GM23338 (cell line): ENCODE measurements around the gene VAV3. TPM values are rescaled to one million over a fixed set of nuclear protein-coding genes. Genes with fewer than 3 reads are reported as not detected.

Source experiments
- ATAC-seq: fragments of 200-7000 bp; cut with Tn5 transposase; 3 replicates; pipeline ENCODE4 v1.9.1; 2020
- DNase-seq: peaks from one replicate; pipeline ENCODE4 v3.0.0-alpha.2; 2015; ENCODE audit warnings: low spot score
- H2AFZ ChIP-seq: fragments of 200-600 bp; sonication (generic); 2 replicates; pipeline ENCODE4 v1.8.0; 2016; ENCODE audit warnings: antibody characterized with exemption, mild to moderate bottlenecking, moderate library complexity
- H3F3A ChIP-seq: fragments of 200-600 bp; sonication (generic); replicated peaks from 2 replicates; pipeline ENCODE4 v1.8.0; 2017; ENCODE audit warnings: antibody characterized with exemption, mixed run types, low read depth
- H3K27ac ChIP-seq: fragments of 200-600 bp; sonication (generic); 2 replicates; pipeline ENCODE4 v1.6.1; 2016; ENCODE audit warnings: low read depth
- H3K27me3 ChIP-seq: fragments of 200-600 bp; sonication (generic); 2 replicates; pipeline ENCODE4 v1.8.0; 2016; ENCODE audit warnings: mild to moderate bottlenecking, mixed run types, moderate library complexity; ENCODE audit not compliant: insufficient read depth
- H3K36me3 ChIP-seq: fragments of 200-600 bp; sonication (generic); 2 replicates; pipeline ENCODE4 v1.8.0; 2016; ENCODE audit warnings: mild to moderate bottlenecking; ENCODE audit not compliant: insufficient read depth
- H3K4me1 ChIP-seq: fragments of 200-600 bp; sonication (generic); 2 replicates; pipeline ENCODE4 v1.8.0; 2016; ENCODE audit warnings: mild to moderate bottlenecking, moderate library complexity; ENCODE audit not compliant: insufficient read depth
- H3K4me2 ChIP-seq: fragments of 200-600 bp; sonication (generic); 2 replicates; pipeline ENCODE4 v1.7.1; 2017; ENCODE audit warnings: mixed run types
- H3K4me3 ChIP-seq: fragments of 200-600 bp; sonication (generic); 2 replicates; pipeline ENCODE4 v1.6.1; 2016; ENCODE audit warnings: mixed run types
- H3K79me2 ChIP-seq: fragments of 200-600 bp; sonication (generic); replicated peaks from 2 replicates; pipeline ENCODE4 v1.8.0; 2017; ENCODE audit warnings: mild to moderate bottlenecking; ENCODE audit not compliant: insufficient read depth
- H3K9me2 ChIP-seq: fragments of 200-600 bp; sonication (generic); 2 replicates; pipeline ENCODE4 v1.8.0; 2017; ENCODE audit not compliant: insufficient read depth
- H4K20me1 ChIP-seq: fragments of 200-600 bp; sonication (generic); replicated peaks from 2 replicates; pipeline ENCODE4 v1.8.0; 2017; ENCODE audit warnings: mild to moderate bottlenecking; ENCODE audit not compliant: insufficient read depth
- H3K27ac Mint-ChIP-seq: 2 replicates; pipeline ENCODE4 v1.8.0; 2020; ENCODE audit warnings: inconsistent platforms, mild to moderate bottlenecking, moderate library complexity, mixed read lengths
- H3K27me3 Mint-ChIP-seq: 3 replicates; pipeline ENCODE4 v1.8.0; 2022; ENCODE audit warnings: low read depth, mild to moderate bottlenecking, moderate library complexity, mixed read lengths, inconsistent platforms; ENCODE audit not compliant: insufficient read depth, poor library complexity
- H3K36me3 Mint-ChIP-seq: 3 replicates; pipeline ENCODE4 v1.8.0; 2021; ENCODE audit warnings: low read depth, mild to moderate bottlenecking, inconsistent platforms, moderate library complexity, mixed read lengths
- H3K4me1 Mint-ChIP-seq: 3 replicates; pipeline ENCODE4 v1.8.0; 2020; ENCODE audit warnings: mild to moderate bottlenecking, inconsistent platforms, mixed read lengths
- H3K4me3 Mint-ChIP-seq: 3 replicates; pipeline ENCODE4 v1.8.0; 2021; ENCODE audit warnings: moderate library complexity, mild to moderate bottlenecking, inconsistent platforms, mixed read lengths
- H3K9me3 Mint-ChIP-seq: 3 replicates; pipeline ENCODE4 v1.8.0; 2020; ENCODE audit warnings: moderate library complexity, mild to moderate bottlenecking, inconsistent platforms, mixed read lengths
- EZH2 ChIP-seq: fragments of 200-600 bp; sonication (generic); IDR thresholded peaks from one replicate; pipeline ENCODE4 v1.8.0; 2017; ENCODE audit warnings: antibody characterized with exemption, mild to moderate bottlenecking, low read depth; ENCODE audit not compliant: unreplicated experiment
- JUNB ChIP-seq: IDR thresholded peaks from one replicate; pipeline ENCODE4 v1.6.1; 2016; ENCODE audit warnings: antibody characterized with exemption; ENCODE audit not compliant: unreplicated experiment
- STAT1 ChIP-seq: IDR thresholded peaks from one replicate; pipeline ENCODE4 v1.6.1; 2016; ENCODE audit warnings: antibody characterized with exemption; ENCODE audit not compliant: unreplicated experiment
- ZNF114 ChIP-seq: fragments of 250-450 bp; sonication (Bioruptor Pico); IDR thresholded peaks from 2 replicates; pipeline ENCODE4 v1.5.0; 2020; ENCODE audit warnings: mild to moderate bottlenecking, moderate library complexity
- polyA plus RNA-seq: library from polyadenylated mRNA; unstranded; fragments of >200 nt; fragmentation: Nextera tagmentation; extraction: Ambion mirVana; gene quantifications from 2 replicates; pipeline ENCODE4 v1.2.1, GENCODE V29; 2016
- total RNA-seq: library from RNA; depleted of rRNA; stranded (reverse); fragments of >200 nt; shearing (Covaris generic); gene quantifications from 2 replicates; pipeline ENCODE4 v1.2.3, GENCODE V29; 2014
- TF ChIP-seq, protein P1 (sequence below): fragments of 250-450 bp; sonication (Bioruptor Pico); IDR thresholded peaks from 2 replicates; pipeline ENCODE4 v1.5.0; 2020; ENCODE audit warnings: mild to moderate bottlenecking, moderate library complexity
- TF ChIP-seq, protein P2 (sequence below): IDR thresholded peaks from one replicate; pipeline ENCODE4 v1.6.1; 2018; ENCODE audit warnings: antibody characterized with exemption; ENCODE audit not compliant: unreplicated experiment
- TF ChIP-seq, protein P3 (sequence below): IDR thresholded peaks from 2 replicates; pipeline ENCODE4 v1.6.1; 2016; ENCODE audit warnings: antibody characterized with exemption

The VAV3 gene
- total and polyA plus RNA-seq, 2 experiments from 2014 or later, result 3.0 to 11.3 TPM

DNA sequence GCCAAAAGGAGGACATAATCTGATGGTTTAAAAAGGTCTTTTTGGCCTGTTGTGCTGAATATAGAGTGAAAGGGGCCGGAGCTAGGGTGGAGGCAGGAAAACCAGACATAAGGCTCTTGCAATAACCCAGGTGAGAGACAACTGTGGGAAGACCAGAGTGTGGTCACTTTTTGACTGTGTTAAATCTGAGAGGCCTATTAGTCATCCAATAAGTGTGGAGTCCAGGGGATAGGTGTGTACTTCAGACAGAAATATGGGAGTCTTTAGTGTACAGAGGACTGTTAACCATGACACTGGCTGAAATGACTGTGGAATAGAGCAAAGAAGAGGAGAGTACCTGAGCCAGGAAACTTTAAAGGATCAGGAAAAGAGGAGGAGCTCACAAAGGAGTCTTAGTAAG, 89.3 kb downstream of the VAV3 start:
- Mint-ChIP-seq H3K4me3 (no peak overlapping the region), H3K27me3 (peaks cover 2% of the 10 kb centered on the region), H3K36me3 (peaks cover 1% of the 10 kb centered on the region), H3K9me3 (peaks cover under 1% of the 10 kb centered on the region), H3K27ac (no peak overlapping the region; the same call in 1 of the 2 replicates), H3K4me1 (peaks cover 30% of the 10 kb centered on the region)
- H3F3A ChIP-seq, result no peaks in the 10 kb centered on the region
- no peaks in the 10 kb centered on the region for H4K20me1 ChIP-seq
- H3K4me2 ChIP-seq, result no peak overlapping the region
- TF ChIP-seq, protein P1, sequence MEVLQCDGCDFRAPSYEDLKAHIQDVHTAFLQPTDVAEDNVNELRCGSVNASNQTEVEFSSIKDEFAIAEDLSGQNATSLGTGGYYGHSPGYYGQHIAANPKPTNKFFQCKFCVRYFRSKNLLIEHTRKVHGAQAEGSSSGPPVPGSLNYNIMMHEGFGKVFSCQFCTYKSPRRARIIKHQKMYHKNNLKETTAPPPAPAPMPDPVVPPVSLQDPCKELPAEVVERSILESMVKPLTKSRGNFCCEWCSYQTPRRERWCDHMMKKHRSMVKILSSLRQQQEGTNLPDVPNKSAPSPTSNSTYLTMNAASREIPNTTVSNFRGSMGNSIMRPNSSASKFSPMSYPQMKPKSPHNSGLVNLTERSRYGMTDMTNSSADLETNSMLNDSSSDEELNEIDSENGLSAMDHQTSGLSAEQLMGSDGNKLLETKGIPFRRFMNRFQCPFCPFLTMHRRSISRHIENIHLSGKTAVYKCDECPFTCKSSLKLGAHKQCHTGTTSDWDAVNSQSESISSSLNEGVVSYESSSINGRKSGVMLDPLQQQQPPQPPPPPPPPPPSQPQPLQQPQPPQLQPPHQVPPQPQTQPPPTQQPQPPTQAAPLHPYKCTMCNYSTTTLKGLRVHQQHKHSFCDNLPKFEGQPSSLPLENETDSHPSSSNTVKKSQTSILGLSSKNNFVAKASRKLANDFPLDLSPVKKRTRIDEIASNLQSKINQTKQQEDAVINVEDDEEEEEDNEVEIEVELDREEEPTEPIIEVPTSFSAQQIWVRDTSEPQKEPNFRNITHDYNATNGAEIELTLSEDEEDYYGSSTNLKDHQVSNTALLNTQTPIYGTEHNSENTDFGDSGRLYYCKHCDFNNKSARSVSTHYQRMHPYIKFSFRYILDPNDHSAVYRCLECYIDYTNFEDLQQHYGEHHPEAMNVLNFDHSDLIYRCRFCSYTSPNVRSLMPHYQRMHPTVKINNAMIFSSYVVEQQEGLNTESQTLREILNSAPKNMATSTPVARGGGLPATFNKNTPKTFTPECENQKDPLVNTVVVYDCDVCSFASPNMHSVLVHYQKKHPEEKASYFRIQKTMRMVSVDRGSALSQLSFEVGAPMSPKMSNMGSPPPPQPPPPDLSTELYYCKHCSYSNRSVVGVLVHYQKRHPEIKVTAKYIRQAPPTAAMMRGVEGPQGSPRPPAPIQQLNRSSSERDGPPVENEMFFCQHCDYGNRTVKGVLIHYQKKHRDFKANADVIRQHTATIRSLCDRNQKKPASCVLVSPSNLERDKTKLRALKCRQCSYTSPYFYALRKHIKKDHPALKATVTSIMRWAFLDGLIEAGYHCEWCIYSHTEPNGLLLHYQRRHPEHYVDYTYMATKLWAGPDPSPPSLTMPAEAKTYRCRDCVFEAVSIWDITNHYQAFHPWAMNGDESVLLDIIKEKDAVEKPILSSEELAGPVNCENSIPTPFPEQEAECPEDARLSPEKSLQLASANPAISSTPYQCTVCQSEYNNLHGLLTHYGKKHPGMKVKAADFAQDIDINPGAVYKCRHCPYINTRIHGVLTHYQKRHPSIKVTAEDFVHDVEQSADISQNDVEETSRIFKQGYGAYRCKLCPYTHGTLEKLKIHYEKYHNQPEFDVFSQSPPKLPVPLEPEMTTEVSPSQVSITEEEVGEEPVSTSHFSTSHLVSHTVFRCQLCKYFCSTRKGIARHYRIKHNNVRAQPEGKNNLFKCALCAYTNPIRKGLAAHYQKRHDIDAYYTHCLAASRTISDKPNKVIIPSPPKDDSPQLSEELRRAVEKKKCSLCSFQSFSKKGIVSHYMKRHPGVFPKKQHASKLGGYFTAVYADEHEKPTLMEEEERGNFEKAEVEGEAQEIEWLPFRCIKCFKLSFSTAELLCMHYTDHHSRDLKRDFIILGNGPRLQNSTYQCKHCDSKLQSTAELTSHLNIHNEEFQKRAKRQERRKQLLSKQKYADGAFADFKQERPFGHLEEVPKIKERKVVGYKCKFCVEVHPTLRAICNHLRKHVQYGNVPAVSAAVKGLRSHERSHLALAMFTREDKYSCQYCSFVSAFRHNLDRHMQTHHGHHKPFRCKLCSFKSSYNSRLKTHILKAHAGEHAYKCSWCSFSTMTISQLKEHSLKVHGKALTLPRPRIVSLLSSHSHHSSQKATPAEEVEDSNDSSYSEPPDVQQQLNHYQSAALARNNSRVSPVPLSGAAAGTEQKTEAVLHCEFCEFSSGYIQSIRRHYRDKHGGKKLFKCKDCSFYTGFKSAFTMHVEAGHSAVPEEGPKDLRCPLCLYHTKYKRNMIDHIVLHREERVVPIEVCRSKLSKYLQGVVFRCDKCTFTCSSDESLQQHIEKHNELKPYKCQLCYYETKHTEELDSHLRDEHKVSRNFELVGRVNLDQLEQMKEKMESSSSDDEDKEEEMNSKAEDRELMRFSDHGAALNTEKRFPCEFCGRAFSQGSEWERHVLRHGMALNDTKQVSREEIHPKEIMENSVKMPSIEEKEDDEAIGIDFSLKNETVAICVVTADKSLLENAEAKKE (CRISPR knock-in tag), result no peak
- TF ChIP-seq STAT1 (no peak), ZNF114 (no peak), JUNB (no peak)
- H3K79me2 ChIP-seq, result no peaks in the 10 kb centered on the region
- H3K36me3 ChIP-seq, result no peaks in the 10 kb centered on the region
- DNase-seq (no peak), ATAC-seq (no peak)
- H3K27ac ChIP-seq, result no peak overlapping the region
- H3K27me3 ChIP-seq, result no peaks in the 10 kb centered on the region
- no peak overlapping the region for H3K4me3 ChIP-seq
- 0 out of 2 replicates have a peak, but pooled peaks cover 4% of the 10 kb centered on the region for H3K9me2 ChIP-seq
- H3K4me1 ChIP-seq, result peaks cover 12% of the 10 kb centered on the region
- H2AFZ ChIP-seq, result no peak overlapping the region

DNA sequence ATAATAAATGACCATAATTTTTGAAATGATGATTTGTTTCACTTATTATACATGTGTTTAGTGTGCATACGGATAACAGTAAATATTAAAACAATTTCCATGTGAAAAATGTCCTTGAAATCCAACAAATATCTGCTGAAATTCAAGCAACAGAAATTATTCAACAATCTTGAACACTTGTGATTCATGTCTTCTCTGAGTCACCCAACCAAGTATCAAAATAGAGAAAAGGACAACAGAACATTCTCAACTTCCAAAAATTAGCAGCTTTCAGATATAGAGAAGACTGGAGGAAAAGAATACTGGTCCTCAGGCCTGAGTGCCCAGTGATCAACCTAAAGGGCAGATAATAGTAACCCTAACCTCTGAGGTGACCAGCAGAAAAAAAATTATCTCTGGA, 90.8 kb downstream of the VAV3 start:
- Histone ChIP-seq H3K4me1 (peaks cover 12% of the 10 kb centered on the region), H3K27me3 (no peaks in the 10 kb centered on the region), H2AFZ (no peak overlapping the region), H3K4me3 (no peak overlapping the region), H4K20me1 (no peaks in the 10 kb centered on the region), H3F3A (no peaks in the 10 kb centered on the region), H3K4me2 (no peak overlapping the region), H3K36me3 (no peaks in the 10 kb centered on the region), H3K9me2 (no peaks in the 10 kb centered on the region), H3K27ac (no peak overlapping the region), H3K79me2 (no peaks in the 10 kb centered on the region)
- DNase-seq (no peak), ATAC-seq (no peak)
- Mint-ChIP-seq H3K27ac (no peak overlapping the region), H3K4me3 (no peak overlapping the region), H3K9me3 (peaks cover 11% of the 10 kb centered on the region), H3K27me3 (peaks cover 4% of the 10 kb centered on the region), H3K36me3 (peaks cover 14% of the 10 kb centered on the region), H3K4me1 (peaks cover 35% of the 10 kb centered on the region)
- TF ChIP-seq, protein P2, sequence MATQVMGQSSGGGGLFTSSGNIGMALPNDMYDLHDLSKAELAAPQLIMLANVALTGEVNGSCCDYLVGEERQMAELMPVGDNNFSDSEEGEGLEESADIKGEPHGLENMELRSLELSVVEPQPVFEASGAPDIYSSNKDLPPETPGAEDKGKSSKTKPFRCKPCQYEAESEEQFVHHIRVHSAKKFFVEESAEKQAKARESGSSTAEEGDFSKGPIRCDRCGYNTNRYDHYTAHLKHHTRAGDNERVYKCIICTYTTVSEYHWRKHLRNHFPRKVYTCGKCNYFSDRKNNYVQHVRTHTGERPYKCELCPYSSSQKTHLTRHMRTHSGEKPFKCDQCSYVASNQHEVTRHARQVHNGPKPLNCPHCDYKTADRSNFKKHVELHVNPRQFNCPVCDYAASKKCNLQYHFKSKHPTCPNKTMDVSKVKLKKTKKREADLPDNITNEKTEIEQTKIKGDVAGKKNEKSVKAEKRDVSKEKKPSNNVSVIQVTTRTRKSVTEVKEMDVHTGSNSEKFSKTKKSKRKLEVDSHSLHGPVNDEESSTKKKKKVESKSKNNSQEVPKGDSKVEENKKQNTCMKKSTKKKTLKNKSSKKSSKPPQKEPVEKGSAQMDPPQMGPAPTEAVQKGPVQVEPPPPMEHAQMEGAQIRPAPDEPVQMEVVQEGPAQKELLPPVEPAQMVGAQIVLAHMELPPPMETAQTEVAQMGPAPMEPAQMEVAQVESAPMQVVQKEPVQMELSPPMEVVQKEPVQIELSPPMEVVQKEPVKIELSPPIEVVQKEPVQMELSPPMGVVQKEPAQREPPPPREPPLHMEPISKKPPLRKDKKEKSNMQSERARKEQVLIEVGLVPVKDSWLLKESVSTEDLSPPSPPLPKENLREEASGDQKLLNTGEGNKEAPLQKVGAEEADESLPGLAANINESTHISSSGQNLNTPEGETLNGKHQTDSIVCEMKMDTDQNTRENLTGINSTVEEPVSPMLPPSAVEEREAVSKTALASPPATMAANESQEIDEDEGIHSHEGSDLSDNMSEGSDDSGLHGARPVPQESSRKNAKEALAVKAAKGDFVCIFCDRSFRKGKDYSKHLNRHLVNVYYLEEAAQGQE, result no peak
- TF ChIP-seq EZH2 (no peak), ZNF114 (no peak), JUNB (no peak)
- TF ChIP-seq, protein P3, sequence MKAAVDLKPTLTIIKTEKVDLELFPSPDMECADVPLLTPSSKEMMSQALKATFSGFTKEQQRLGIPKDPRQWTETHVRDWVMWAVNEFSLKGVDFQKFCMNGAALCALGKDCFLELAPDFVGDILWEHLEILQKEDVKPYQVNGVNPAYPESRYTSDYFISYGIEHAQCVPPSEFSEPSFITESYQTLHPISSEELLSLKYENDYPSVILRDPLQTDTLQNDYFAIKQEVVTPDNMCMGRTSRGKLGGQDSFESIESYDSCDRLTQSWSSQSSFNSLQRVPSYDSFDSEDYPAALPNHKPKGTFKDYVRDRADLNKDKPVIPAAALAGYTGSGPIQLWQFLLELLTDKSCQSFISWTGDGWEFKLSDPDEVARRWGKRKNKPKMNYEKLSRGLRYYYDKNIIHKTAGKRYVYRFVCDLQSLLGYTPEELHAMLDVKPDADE, result no peak
